ENCODE measurements around the gene GUCA1C.

GUCA1C gene

GRCh38 chr3:108914774-108915641 is 38.7 kb downstream of the GUCA1C start:
- Histone ChIP-seq H3K4me1 (ENCODE audit: control insufficient read depth, insufficient read depth, low read length) (no peaks in the 10 kb centered on the region), H3K4me3 (ENCODE audit: insufficient read depth, low read depth, low read length) (no peak overlapping the region), H3K27me3 (ENCODE audit: control insufficient read depth, insufficient read depth, low read length, poor library complexity, severe bottlenecking) (no peaks in the 10 kb centered on the region), H3K9me3 (ENCODE audit: control insufficient read depth, low read length) (no peaks in the 10 kb centered on the region), H3K36me3 (ENCODE audit: control insufficient read depth, insufficient read depth, low read length) (no peaks in the 10 kb centered on the region), H3K27ac (ENCODE audit: insufficient read depth, low read depth, low read length, poor library complexity, severe bottlenecking) (no peak overlapping the region)
- 40 to 43% methylated on average over 6 of the region's 6 CpGs for WGBS, 2 experiments

GRCh38 chr3:108909799-108910198 is 43.9 kb downstream of the GUCA1C start:
- Histone ChIP-seq H3K4me3 (ENCODE audit: insufficient read depth, low read depth, low read length) (no peak overlapping the region), H3K27ac (ENCODE audit: insufficient read depth, low read depth, low read length, poor library complexity, severe bottlenecking) (no peak overlapping the region), H3K9me3 (ENCODE audit: control insufficient read depth, low read length) (no peaks in the 10 kb centered on the region), H3K36me3 (ENCODE audit: control insufficient read depth, insufficient read depth, low read length) (no peaks in the 10 kb centered on the region), H3K27me3 (ENCODE audit: control insufficient read depth, insufficient read depth, low read length, poor library complexity, severe bottlenecking) (no peaks in the 10 kb centered on the region), H3K4me1 (ENCODE audit: control insufficient read depth, insufficient read depth, low read length) (no peaks in the 10 kb centered on the region)
- 95% methylated on average over 5 of the region's 5 CpGs for WGBS, 2 experiments

GRCh38 chr3:108907194-108907593 is 46.5 kb downstream of the GUCA1C start:
- 100% methylated on average over 1 of the region's 1 CpG for WGBS, 2 experiments
- H3K27ac ChIP-seq (ENCODE audit: insufficient read depth, low read depth, low read length, poor library complexity, severe bottlenecking) = no peak overlapping the region

GRCh38 chr3:108899530-108899929 is 54.1 kb downstream of the GUCA1C start:
- H3K9me3 ChIP-seq (ENCODE audit: control insufficient read depth, low read length) = no peaks in the 10 kb centered on the region
- H3K4me1 ChIP-seq (ENCODE audit: control insufficient read depth, insufficient read depth, low read length) = no peaks in the 10 kb centered on the region
- no peaks in the 10 kb centered on the region for H3K27me3 ChIP-seq (ENCODE audit: control insufficient read depth, insufficient read depth, low read length, poor library complexity, severe bottlenecking)
- H3K4me3 ChIP-seq (ENCODE audit: insufficient read depth, low read depth, low read length) = no peak overlapping the region
- 85 to 89% methylated on average over 3 of the region's 3 CpGs for WGBS, 2 experiments
- H3K36me3 ChIP-seq (ENCODE audit: control insufficient read depth, insufficient read depth, low read length) = no peaks in the 10 kb centered on the region
- H3K27ac ChIP-seq (ENCODE audit: insufficient read depth, low read depth, low read length, poor library complexity, severe bottlenecking) = no peak overlapping the region

More at GRCh38 chr3:108907194-108907593, 46.5 kb downstream of the GUCA1C start:
- Histone ChIP-seq H3K4me3 (ENCODE audit: insufficient read depth, low read depth, low read length) (no peak overlapping the region), H3K9me3 (ENCODE audit: control insufficient read depth, low read length) (no peaks in the 10 kb centered on the region), H3K4me1 (ENCODE audit: control insufficient read depth, insufficient read depth, low read length) (no peaks in the 10 kb centered on the region), H3K36me3 (ENCODE audit: control insufficient read depth, insufficient read depth, low read length) (no peaks in the 10 kb centered on the region), H3K27me3 (ENCODE audit: control insufficient read depth, insufficient read depth, low read length, poor library complexity, severe bottlenecking) (no peaks in the 10 kb centered on the region)

DNA sequence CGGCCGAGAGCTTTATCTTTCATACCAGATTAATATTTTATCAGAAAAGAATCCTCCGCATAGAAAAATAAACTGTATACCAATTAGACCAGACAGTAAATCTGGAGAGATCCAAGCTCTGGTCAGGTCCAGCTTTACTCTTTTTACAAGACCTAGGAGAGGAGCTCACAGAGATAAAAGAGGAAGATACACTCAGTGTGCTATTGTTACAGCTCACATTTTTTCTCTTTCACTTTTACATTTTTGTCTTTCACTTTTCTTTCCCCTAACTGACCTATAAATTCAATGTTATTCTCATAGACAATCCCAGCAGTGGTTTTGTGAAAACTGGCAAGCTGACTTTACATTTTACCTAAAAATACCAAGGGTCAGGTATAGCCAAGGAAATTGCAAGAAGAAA is 55.8 kb downstream of the GUCA1C start:
- Histone ChIP-seq H3K27ac (ENCODE audit: insufficient read depth, low read depth, low read length, poor library complexity, severe bottlenecking) (no peak overlapping the region), H3K9me3 (ENCODE audit: control insufficient read depth, low read length) (no peaks in the 10 kb centered on the region), H3K4me1 (ENCODE audit: control insufficient read depth, insufficient read depth, low read length) (no peaks in the 10 kb centered on the region), H3K27me3 (ENCODE audit: control insufficient read depth, insufficient read depth, low read length, poor library complexity, severe bottlenecking) (no peaks in the 10 kb centered on the region), H3K36me3 (ENCODE audit: control insufficient read depth, insufficient read depth, low read length) (no peaks in the 10 kb centered on the region), H3K4me3 (ENCODE audit: insufficient read depth, low read depth, low read length) (no peak overlapping the region)
- 98 to 100% methylated on average over 3 of the region's 3 CpGs for WGBS, 2 experiments

DNA sequence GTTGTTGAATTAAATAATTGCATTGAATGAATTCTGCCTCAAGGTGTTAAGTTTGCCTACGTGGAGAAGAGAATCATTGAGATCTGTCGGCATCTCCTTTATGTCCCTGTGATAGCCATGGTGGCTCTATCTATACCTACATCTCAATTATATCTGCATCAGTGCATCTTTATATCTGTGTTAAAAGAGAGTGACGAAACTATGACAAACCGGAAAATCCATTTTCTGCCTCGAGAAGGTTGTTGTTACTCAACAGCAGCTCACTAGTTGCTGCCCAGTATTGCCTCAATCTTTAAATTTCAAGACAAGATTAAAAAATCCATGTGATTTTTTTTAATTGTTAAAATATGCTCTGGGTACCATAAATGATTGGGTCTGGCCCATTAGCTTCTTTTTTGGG is 58.7 kb downstream of the GUCA1C start:
- no peaks in the 10 kb centered on the region for H3K36me3 ChIP-seq (ENCODE audit: control insufficient read depth, insufficient read depth, low read length)
- H3K4me3 ChIP-seq (ENCODE audit: insufficient read depth, low read depth, low read length) = no peak overlapping the region
- no peaks in the 10 kb centered on the region for H3K4me1 ChIP-seq (ENCODE audit: control insufficient read depth, insufficient read depth, low read length)
- no peaks in the 10 kb centered on the region for H3K27me3 ChIP-seq (ENCODE audit: control insufficient read depth, insufficient read depth, low read length, poor library complexity, severe bottlenecking)
- no peaks in the 10 kb centered on the region for H3K9me3 ChIP-seq (ENCODE audit: control insufficient read depth, low read length)
- no peak overlapping the region for H3K27ac ChIP-seq (ENCODE audit: insufficient read depth, low read depth, low read length, poor library complexity, severe bottlenecking)
- 98 to 99% methylated on average over 5 of the region's 5 CpGs for WGBS, 2 experiments

GRCh38 chr3:108891833-108892232 is 61.8 kb downstream of the GUCA1C start:
- H3K27ac ChIP-seq (ENCODE audit: insufficient read depth, low read depth, low read length, poor library complexity, severe bottlenecking) = no peak overlapping the region
- H3K36me3 ChIP-seq (ENCODE audit: control insufficient read depth, insufficient read depth, low read length) = no peaks in the 10 kb centered on the region
- H3K27me3 ChIP-seq (ENCODE audit: control insufficient read depth, insufficient read depth, low read length, poor library complexity, severe bottlenecking) = no peaks in the 10 kb centered on the region
- 91 to 93% methylated on average over 3 of the region's 3 CpGs for WGBS, 2 experiments
- no peak overlapping the region for H3K4me3 ChIP-seq (ENCODE audit: insufficient read depth, low read depth, low read length)
- no peaks in the 10 kb centered on the region for H3K9me3 ChIP-seq (ENCODE audit: control insufficient read depth, low read length)
- no peaks in the 10 kb centered on the region for H3K4me1 ChIP-seq (ENCODE audit: control insufficient read depth, insufficient read depth, low read length)

GRCh38 chr3:108887777-108888176 is 65.9 kb downstream of the GUCA1C start:
- no peaks in the 10 kb centered on the region for H3K27me3 ChIP-seq (ENCODE audit: control insufficient read depth, insufficient read depth, low read length, poor library complexity, severe bottlenecking)
- 97 to 100% methylated on average over 1 to 2 of the region's 2 CpGs for WGBS, 2 experiments
- no peaks in the 10 kb centered on the region for H3K9me3 ChIP-seq (ENCODE audit: control insufficient read depth, low read length)
- no peaks in the 10 kb centered on the region for H3K36me3 ChIP-seq (ENCODE audit: control insufficient read depth, insufficient read depth, low read length)
- no peak overlapping the region for H3K27ac ChIP-seq (ENCODE audit: insufficient read depth, low read depth, low read length, poor library complexity, severe bottlenecking)
- no peaks in the 10 kb centered on the region for H3K4me1 ChIP-seq (ENCODE audit: control insufficient read depth, insufficient read depth, low read length)
- H3K4me3 ChIP-seq (ENCODE audit: insufficient read depth, low read depth, low read length) = no peak overlapping the region

GRCh38 chr3:108887121-108887520 is 66.6 kb downstream of the GUCA1C start:
- Histone ChIP-seq H3K4me3 (ENCODE audit: insufficient read depth, low read depth, low read length) (no peak overlapping the region), H3K4me1 (ENCODE audit: control insufficient read depth, insufficient read depth, low read length) (no peaks in the 10 kb centered on the region), H3K36me3 (ENCODE audit: control insufficient read depth, insufficient read depth, low read length) (no peaks in the 10 kb centered on the region), H3K9me3 (ENCODE audit: control insufficient read depth, low read length) (no peaks in the 10 kb centered on the region), H3K27me3 (ENCODE audit: control insufficient read depth, insufficient read depth, low read length, poor library complexity, severe bottlenecking) (no peaks in the 10 kb centered on the region), H3K27ac (ENCODE audit: insufficient read depth, low read depth, low read length, poor library complexity, severe bottlenecking) (no peak overlapping the region)
- WGBS, 2 experiments = 93% methylated on average over 4 of the region's 4 CpGs

DNA sequence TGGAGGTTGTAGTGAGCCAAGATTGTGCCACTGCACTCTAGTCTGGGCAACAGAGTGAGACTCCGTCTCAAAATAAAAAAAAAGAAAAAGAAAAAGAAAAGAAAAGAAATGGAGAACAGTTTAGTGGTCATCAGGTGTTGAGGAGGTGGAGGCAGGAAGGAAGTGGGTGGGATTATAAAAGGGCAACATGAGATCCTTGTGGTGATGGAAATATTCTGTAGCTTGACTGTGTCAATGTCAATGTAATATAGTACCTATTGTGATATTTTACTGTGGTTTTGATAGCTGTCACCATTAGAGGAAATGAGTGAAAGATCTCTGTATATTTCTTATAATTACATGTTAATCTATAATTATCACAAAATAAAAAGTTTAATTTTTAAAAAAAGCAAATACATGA is 70.3 kb downstream of the GUCA1C start:
- Histone ChIP-seq H3K36me3 (ENCODE audit: control insufficient read depth, insufficient read depth, low read length) (no peaks in the 10 kb centered on the region), H3K27ac (ENCODE audit: insufficient read depth, low read depth, low read length, poor library complexity, severe bottlenecking) (no peak overlapping the region), H3K9me3 (ENCODE audit: control insufficient read depth, low read length) (no peaks in the 10 kb centered on the region), H3K27me3 (ENCODE audit: control insufficient read depth, insufficient read depth, low read length, poor library complexity, severe bottlenecking) (no peaks in the 10 kb centered on the region), H3K4me1 (ENCODE audit: control insufficient read depth, insufficient read depth, low read length) (no peaks in the 10 kb centered on the region), H3K4me3 (ENCODE audit: insufficient read depth, low read depth, low read length) (no peak overlapping the region)
- 53 to 55% methylated on average over 1 of the region's 1 CpG for WGBS, 2 experiments

Measured in ectodermal cell (in vitro differentiated cells).